ENCODE measurements around the gene MAN1A1. TPM values are rescaled to one million over a fixed set of nuclear protein-coding genes. Genes with fewer than 3 reads are reported as not detected.

Gene MAN1A1
- polyA plus RNA-seq, 1 donor (not counting 4 experiments of a cell fraction or from before 2014, with no cell fraction given), result 20.2 TPM

DNA sequence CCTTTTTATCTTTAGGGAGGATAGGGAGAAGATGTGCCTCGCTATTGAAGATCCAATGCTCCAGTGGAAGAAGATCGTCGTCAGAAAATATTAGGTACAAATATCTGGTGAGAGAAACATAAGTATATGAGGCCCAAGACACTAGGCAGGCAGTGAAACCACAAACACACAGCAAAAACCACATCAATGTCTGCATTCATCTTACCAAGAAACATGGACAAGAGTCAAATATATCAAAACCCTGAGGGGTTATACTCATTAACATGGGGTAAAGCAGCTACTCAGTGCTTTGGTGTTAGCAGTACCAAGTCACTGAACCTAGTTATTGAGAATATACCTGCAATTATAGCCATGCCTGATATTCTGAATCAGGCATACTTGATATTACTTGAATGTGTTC lies 169.7 kb downstream of the MAN1A1 start:
- H3K9me1 ChIP-seq (ENCODE audit: control insufficient read depth, extremely low read depth, insufficient read depth, low read length), result no peaks in the 10 kb centered on the region
- H3K4me3 ChIP-seq (ENCODE audit: control insufficient read depth in 2 of 3, extremely low read depth in 1 of 3, insufficient read depth in 2 of 3, low read depth in 1 of 3, low read length in 3 of 3), result no peak overlapping the region
- no peak for DNase-seq (ENCODE audit: low read depth, low spot score)
- H3K27ac ChIP-seq (ENCODE audit: control insufficient read depth, insufficient read depth, low read length), result no peak overlapping the region
- no peak overlapping the region for H2AFZ ChIP-seq (ENCODE audit: control insufficient read depth, low read length)
- H3K9me3 ChIP-seq (ENCODE audit: control insufficient read depth, low read depth, low read length), result no peaks in the 10 kb centered on the region
- dilution Hi-C loops (cut with MboI; ENCODE audit: extremely low pct_ligation_motif_present, low sequenced_read_pairs), result no loop called here
- H3K9ac ChIP-seq (ENCODE audit: control insufficient read depth, extremely low read depth, insufficient read depth, low read length), result no peak overlapping the region
- no peak for FAIRE-seq
- TF ChIP-seq EZH2 (IDR thresholded peaks at IDR 0.05; ENCODE audit: low read length), result no peak
- TF ChIP-seq, protein P1, sequence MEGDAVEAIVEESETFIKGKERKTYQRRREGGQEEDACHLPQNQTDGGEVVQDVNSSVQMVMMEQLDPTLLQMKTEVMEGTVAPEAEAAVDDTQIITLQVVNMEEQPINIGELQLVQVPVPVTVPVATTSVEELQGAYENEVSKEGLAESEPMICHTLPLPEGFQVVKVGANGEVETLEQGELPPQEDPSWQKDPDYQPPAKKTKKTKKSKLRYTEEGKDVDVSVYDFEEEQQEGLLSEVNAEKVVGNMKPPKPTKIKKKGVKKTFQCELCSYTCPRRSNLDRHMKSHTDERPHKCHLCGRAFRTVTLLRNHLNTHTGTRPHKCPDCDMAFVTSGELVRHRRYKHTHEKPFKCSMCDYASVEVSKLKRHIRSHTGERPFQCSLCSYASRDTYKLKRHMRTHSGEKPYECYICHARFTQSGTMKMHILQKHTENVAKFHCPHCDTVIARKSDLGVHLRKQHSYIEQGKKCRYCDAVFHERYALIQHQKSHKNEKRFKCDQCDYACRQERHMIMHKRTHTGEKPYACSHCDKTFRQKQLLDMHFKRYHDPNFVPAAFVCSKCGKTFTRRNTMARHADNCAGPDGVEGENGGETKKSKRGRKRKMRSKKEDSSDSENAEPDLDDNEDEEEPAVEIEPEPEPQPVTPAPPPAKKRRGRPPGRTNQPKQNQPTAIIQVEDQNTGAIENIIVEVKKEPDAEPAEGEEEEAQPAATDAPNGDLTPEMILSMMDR (optimal IDR thresholded peaks at IDR 0.05 in 1 of 3, IDR thresholded peaks at IDR 0.05 in 1 of 3, conservative IDR thresholded peaks at IDR 0.05 in 1 of 3; ENCODE audit: extremely low read depth in 1 of 3, insufficient read depth in 2 of 3, low read length in 3 of 3), result no peak
- peaks cover 0 to 2% of the 10 kb centered on the region in 2 experiments for H3K36me3 ChIP-seq (ENCODE audit: control insufficient read depth in 2 of 2, extremely low read depth in 1 of 2, insufficient read depth in 2 of 2, low read length in 2 of 2)
- H3K4me1 ChIP-seq (ENCODE audit: control insufficient read depth, extremely low read depth, insufficient read depth, low read length), result peaks cover 3% of the 10 kb centered on the region
- no peaks in the 10 kb centered on the region for H4K20me1 ChIP-seq (ENCODE audit: control insufficient read depth, extremely low read depth, insufficient read depth, low read length)
- H3K79me2 ChIP-seq (ENCODE audit: control insufficient read depth, insufficient read depth, low read length), result no peaks in the 10 kb centered on the region
- H3K27me3 ChIP-seq (ENCODE audit: control insufficient read depth, extremely low read depth, insufficient read depth, low read length), result no peaks in the 10 kb centered on the region
- no peak overlapping the region for H3K4me2 ChIP-seq (ENCODE audit: control insufficient read depth, extremely low read depth, insufficient read depth, low read depth, low read length)

DNA sequence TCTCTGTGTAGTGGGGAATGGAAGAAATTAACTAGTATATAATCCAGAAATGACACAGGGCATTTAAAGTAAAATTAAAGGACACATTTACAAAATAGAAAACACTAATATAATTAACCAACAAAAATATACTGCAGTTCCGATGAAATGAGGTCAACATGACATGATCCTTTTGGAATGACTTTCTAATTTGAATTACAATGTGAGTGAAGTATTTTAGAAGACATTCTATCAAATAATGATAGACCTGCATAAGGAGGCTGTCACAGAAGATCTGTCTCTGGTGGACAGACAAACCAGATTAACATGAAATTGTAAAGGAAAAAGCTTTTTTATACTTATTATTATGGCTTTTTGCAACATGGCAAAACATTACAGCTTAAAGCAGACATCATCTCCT lies 170.5 kb downstream of the MAN1A1 start:
- H4K20me1 ChIP-seq (ENCODE audit: control insufficient read depth, extremely low read depth, insufficient read depth, low read length), result no peaks in the 10 kb centered on the region
- no peaks in the 10 kb centered on the region for H3K27me3 ChIP-seq (ENCODE audit: control insufficient read depth, extremely low read depth, insufficient read depth, low read length)
- H3K4me1 ChIP-seq (ENCODE audit: control insufficient read depth, extremely low read depth, insufficient read depth, low read length), result peaks cover 3% of the 10 kb centered on the region
- H2AFZ ChIP-seq (ENCODE audit: control insufficient read depth, low read length), result no peak overlapping the region
- no peak overlapping the region for H3K9ac ChIP-seq (ENCODE audit: control insufficient read depth, extremely low read depth, insufficient read depth, low read length)
- TF ChIP-seq, protein P1 (optimal IDR thresholded peaks at IDR 0.05 in 1 of 3, IDR thresholded peaks at IDR 0.05 in 1 of 3, conservative IDR thresholded peaks at IDR 0.05 in 1 of 3; ENCODE audit: extremely low read depth in 1 of 3, insufficient read depth in 2 of 3, low read length in 3 of 3), result no peak
- TF ChIP-seq EZH2 (IDR thresholded peaks at IDR 0.05; ENCODE audit: low read length), result no peak
- FAIRE-seq (no peak), DNase-seq (ENCODE audit: low read depth, low spot score) (no peak)
- H3K4me3 ChIP-seq (ENCODE audit: control insufficient read depth in 2 of 3, extremely low read depth in 1 of 3, insufficient read depth in 2 of 3, low read depth in 1 of 3, low read length in 3 of 3), result no peak overlapping the region
- no peaks in the 10 kb centered on the region for H3K9me1 ChIP-seq (ENCODE audit: control insufficient read depth, extremely low read depth, insufficient read depth, low read length)
- dilution Hi-C loops (cut with MboI; ENCODE audit: extremely low pct_ligation_motif_present, low sequenced_read_pairs), result no loop called here
- H3K27ac ChIP-seq (ENCODE audit: control insufficient read depth, insufficient read depth, low read length), result no peak overlapping the region
- H3K36me3 ChIP-seq (ENCODE audit: control insufficient read depth in 2 of 2, extremely low read depth in 1 of 2, insufficient read depth in 2 of 2, low read length in 2 of 2), result no peaks in the 10 kb centered on the region
- no peak overlapping the region for H3K4me2 ChIP-seq (ENCODE audit: control insufficient read depth, extremely low read depth, insufficient read depth, low read depth, low read length)
- no peaks in the 10 kb centered on the region for H3K9me3 ChIP-seq (ENCODE audit: control insufficient read depth, low read depth, low read length)
- H3K79me2 ChIP-seq (ENCODE audit: control insufficient read depth, insufficient read depth, low read length), result no peaks in the 10 kb centered on the region

Data from keratinocyte (primary cell).